ENCODE measurements around the gene HOOK2. TPM values are rescaled to one million over a fixed set of nuclear protein-coding genes. Genes with fewer than 3 reads are reported as not detected.
"Not testable (repeated sequence)": the region's sequence is repeated elsewhere in the genome, so short reads cannot be mapped to it uniquely, and the experiment has no call there.

The HOOK2 gene, protein sequence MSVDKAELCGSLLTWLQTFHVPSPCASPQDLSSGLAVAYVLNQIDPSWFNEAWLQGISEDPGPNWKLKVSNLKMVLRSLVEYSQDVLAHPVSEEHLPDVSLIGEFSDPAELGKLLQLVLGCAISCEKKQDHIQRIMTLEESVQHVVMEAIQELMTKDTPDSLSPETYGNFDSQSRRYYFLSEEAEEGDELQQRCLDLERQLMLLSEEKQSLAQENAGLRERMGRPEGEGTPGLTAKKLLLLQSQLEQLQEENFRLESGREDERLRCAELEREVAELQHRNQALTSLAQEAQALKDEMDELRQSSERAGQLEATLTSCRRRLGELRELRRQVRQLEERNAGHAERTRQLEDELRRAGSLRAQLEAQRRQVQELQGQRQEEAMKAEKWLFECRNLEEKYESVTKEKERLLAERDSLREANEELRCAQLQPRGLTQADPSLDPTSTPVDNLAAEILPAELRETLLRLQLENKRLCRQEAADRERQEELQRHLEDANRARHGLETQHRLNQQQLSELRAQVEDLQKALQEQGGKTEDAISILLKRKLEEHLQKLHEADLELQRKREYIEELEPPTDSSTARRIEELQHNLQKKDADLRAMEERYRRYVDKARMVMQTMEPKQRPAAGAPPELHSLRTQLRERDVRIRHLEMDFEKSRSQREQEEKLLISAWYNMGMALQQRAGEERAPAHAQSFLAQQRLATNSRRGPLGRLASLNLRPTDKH
- 10 to 100 TPM; 26.9 to 71.3 (median 56.3) TPM for total RNA-seq

DNA sequence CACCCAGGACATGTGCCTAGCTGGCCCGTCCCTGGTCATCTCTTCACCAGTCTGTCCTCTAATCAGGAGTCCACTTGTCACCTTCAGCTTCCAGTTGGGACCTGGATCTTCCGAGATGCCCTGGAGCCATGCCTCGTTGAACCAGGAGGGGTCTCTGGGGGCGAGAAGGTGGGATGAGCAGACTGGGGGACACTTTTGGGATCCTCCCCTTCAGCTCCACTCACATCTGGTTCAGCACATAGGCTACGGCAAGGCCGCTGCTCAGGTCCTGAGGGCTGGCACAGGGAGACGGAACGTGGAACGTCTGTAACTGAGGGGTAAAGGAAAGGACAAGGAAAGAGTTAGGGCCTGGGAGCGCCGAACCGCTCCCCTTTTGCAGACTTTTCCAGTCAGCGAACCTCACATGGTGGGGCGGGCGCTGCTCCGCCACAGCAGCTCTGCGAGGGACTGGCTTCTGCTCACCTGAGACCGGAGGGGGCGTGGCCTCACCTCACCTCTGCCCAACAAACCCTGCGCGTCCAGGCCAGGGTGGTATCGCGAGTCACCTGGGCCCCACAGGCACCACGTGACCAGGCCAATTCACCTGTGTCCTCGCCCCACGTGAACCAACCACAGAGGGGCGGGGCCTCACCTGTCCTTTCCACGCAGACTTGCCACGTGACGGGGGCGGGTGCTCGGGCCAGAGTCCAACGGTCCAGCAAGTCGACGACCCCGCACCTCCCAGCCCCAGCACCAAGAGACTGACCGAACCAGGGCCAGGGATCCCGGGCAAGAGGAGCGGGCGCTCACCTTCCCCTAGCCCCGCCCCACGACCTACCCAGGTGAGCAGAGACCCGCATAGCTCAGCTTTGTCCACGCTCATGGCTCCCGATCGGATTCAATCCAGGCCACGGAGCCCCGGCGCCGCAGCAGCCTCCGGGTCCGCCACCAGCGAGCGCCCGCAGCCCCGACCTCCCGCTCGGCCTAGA, at the start of gene HOOK2:
TSS of gene HOOK2 (minus strand) at position 965 of the 968 bp plus-strand sequence. CDS start at position 862, 103 bp downstream.
- TF ChIP-seq, protein P1, sequence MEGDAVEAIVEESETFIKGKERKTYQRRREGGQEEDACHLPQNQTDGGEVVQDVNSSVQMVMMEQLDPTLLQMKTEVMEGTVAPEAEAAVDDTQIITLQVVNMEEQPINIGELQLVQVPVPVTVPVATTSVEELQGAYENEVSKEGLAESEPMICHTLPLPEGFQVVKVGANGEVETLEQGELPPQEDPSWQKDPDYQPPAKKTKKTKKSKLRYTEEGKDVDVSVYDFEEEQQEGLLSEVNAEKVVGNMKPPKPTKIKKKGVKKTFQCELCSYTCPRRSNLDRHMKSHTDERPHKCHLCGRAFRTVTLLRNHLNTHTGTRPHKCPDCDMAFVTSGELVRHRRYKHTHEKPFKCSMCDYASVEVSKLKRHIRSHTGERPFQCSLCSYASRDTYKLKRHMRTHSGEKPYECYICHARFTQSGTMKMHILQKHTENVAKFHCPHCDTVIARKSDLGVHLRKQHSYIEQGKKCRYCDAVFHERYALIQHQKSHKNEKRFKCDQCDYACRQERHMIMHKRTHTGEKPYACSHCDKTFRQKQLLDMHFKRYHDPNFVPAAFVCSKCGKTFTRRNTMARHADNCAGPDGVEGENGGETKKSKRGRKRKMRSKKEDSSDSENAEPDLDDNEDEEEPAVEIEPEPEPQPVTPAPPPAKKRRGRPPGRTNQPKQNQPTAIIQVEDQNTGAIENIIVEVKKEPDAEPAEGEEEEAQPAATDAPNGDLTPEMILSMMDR (IDR thresholded peaks at IDR 0.05) = no peak
- DNase-seq (ENCODE audit: low spot score) = no peak
- peak; percentile 5 for ATAC-seq (ENCODE audit: low FRiP score)

DNA sequence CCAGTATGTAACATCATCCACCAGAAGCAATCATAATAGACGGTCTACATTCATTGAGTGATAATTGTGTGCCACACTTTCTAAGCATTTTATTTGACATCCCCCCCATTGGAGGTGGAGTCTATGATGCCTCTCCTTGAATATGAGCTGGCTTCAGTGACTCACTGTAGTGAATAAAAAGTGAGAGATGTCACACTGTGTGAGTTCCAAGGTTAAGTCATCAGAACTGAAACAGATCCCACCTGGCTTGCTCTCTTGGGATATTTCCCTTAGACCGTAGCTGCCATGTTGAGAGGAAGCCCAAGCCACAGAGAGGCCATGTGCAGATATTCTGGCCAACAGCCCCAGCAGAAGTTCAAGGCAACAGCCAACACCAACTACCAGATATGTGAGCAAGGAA, 46.4 kb upstream of the HOOK2 start:
- ATAC-seq (ENCODE audit: low FRiP score) = no peak
- TF ChIP-seq, protein P1 (IDR thresholded peaks at IDR 0.05) = no peak
- no peak for DNase-seq (ENCODE audit: low spot score)

DNA sequence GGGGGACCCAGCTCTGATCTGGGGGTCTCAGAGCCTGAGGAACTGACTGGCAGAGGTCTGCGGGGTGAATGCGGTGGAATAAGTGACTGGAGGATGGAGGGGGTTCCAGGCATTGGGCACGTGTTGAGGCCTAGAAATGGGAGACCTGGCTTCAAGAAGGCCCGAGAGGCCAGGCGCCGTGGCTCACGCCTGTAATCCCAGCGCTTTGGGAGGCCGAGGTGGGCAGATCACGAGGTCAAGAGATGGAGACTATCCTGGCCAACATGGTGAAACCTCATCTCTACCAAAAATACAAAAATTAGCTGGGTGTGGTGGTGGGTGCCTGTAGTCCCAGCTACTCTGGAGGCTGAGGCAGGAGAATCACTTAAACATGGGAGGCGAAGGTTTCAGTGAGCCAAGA, 42.5 kb upstream of the HOOK2 start:
- ATAC-seq (ENCODE audit: low FRiP score); DNase-seq (ENCODE audit: low spot score): not testable (repeated sequence)

DNA sequence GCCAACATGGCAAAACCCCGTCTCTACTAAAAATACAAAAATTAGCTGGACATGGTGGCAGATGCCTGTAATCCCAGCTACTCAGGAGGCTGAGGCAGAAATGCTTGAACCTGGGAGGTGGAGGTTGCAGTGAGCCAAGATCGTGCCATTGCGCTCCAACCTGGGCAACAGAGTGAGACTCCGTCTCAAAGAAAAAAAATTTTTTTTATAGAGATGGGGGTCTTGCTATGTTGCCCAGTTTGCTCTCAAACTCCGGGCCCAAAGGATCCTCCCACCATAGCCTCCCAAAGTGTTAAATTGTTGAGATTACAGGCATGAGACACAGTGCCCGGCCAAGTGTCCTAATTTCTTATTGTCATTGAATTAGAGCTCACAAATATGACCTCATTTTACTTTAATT, 41.8 kb upstream of the HOOK2 start:
- DNase-seq (ENCODE audit: low spot score); ATAC-seq (ENCODE audit: low FRiP score): not testable (repeated sequence)

DNA sequence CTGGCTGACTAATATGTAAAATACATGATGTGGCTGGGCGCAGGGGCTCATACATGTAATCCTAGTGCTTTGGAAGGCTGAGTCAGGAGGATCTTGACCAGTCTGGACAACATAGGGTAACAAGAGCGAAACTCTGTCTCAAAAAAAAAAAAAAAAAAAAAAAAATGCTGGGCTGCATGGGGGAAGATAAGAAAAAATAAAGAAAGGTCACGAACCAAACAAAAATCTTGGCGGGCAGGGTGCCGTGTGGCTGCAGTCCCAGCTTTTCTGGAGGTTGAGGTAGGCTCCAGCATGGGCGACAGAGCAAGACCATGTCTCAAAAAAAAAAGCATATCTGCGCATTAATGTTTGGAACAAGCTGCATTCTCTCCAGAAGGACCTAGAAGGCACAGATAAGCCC, 39.7 kb upstream of the HOOK2 start:
- DNase-seq (ENCODE audit: low spot score) = no peak
- TF ChIP-seq, protein P1 (IDR thresholded peaks at IDR 0.05) = no peak
- ATAC-seq (ENCODE audit: low FRiP score) = no peak

DNA sequence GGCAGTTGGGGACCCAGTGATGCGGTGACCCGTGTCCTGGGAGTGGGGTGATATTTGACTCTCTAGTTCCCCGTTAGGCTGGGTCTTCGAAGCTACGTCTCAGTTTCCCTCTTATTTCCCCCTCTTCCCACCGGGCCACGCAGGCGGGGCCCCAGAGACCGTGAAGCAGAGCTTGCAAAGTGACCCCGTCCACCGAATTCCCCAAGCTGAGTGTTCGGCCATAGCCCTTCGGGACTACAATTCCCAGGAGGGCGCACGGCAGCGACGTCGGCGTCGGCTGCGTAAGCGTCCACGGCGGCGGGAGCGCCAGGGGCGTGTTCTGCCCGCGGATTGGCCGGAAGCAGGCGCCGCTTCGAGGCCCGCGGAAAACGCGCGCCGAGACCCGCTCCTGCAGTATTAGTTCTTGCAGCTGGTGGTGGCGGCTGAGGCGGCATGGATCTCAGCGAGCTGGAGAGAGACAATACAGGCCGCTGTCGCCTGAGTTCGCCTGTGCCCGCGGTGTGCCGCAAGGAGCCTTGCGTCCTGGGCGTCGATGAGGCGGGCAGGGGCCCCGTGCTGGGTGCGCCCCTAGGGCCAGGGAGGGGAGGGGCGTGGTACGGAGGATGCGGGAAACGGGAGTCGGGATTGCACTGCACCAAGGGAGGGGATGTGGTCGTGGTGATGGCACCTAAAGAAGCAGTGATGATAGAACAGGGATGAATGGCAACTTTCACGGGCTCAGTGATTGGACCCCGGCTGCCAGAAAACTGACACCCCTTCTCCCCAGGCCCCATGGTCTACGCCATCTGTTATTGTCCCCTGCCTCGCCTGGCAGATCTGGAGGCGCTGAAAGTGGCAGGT, 31.1 kb upstream of the HOOK2 start, which contains the start of gene RNASEH2A:
TSS of gene RNASEH2A (plus strand) at position 343 of the 840 bp plus-strand sequence. CDS start at position 433, 90 bp downstream.
- no peak for DNase-seq (ENCODE audit: low spot score)
- TF ChIP-seq, protein P1 (IDR thresholded peaks at IDR 0.05) = no peak
- peak; percentile 75 for ATAC-seq (ENCODE audit: low FRiP score)

DNA sequence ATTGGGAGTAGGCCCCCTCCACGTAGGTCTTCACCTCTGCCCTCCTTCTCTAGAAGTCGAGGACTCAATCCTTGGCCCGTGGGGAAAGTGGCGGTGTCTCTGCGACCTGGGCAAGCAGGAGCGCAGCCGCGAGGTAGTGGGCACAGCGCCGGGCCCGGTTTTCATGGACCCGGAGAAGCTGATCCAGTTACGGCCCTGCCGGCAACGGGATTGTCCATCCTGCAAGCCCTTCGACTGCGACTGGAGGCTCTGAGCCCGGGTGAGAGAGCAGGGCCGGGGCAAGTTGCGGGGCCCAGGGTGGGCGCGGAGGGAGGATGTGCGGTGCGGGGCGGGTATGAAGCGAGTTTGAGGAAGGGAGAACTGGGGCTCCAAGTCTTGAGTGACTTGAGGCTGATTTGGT, 28.7 kb upstream of the HOOK2 start:
- ATAC-seq (ENCODE audit: low FRiP score) (no peak), DNase-seq (ENCODE audit: low spot score) (no peak)
- TF ChIP-seq, protein P1 (IDR thresholded peaks at IDR 0.05) = no peak
